ENCODE data around the gene BLID.
A peak's percentile ranks its signal among the peaks of the same experiment; 100 is the strongest.

The BLID gene

GRCh38 chr11:122105044-122105758 is 10.8 kb downstream of the BLID start:
- peak; percentile 14 for DNase-seq (ENCODE audit: low spot score)

- no peak for DNase-seq (ENCODE audit: low spot score)
Observed at GRCh38 chr11:122104341-122104740, 11.7 kb downstream of the BLID start.

- DNase-seq (ENCODE audit: low spot score), result no peak
Observed at GRCh38 chr11:122103726-122104125, 12.3 kb downstream of the BLID start.

- DNase-seq (ENCODE audit: low spot score), result no peak
Observed at GRCh38 chr11:122103321-122103720, 12.7 kb downstream of the BLID start.

GRCh38 chr11:122102426-122102825 is 13.6 kb downstream of the BLID start:
- DNase-seq (ENCODE audit: low spot score), result no peak

GRCh38 chr11:122101625-122102291 is 14.3 kb downstream of the BLID start:
- DNase-seq (ENCODE audit: low spot score), result no peak

- DNase-seq (ENCODE audit: low spot score), result no peak
Observed at GRCh38 chr11:122100756-122101080, 15.3 kb downstream of the BLID start.

GRCh38 chr11:122100037-122100755 is 15.8 kb downstream of the BLID start:
- no peak for DNase-seq (ENCODE audit: low spot score)

- DNase-seq (ENCODE audit: low spot score), result no peak
Observed at GRCh38 chr11:122099374-122100036, 16.5 kb downstream of the BLID start.

- DNase-seq (ENCODE audit: low spot score), result no peak
Observed at GRCh38 chr11:122098261-122098980, 17.6 kb downstream of the BLID start.

- DNase-seq (ENCODE audit: low spot score), result no peak
Observed at GRCh38 chr11:122097419-122098001, 18.5 kb downstream of the BLID start.

GRCh38 chr11:122096272-122097112 is 19.5 kb downstream of the BLID start:
- no peak for DNase-seq (ENCODE audit: low spot score)

- DNase-seq (ENCODE audit: low spot score), result no peak
Observed at GRCh38 chr11:122095681-122096262, 20.2 kb downstream of the BLID start.

- no peak for DNase-seq (ENCODE audit: low spot score)
Observed at GRCh38 chr11:122094836-122095235, 21.2 kb downstream of the BLID start.

GRCh38 chr11:122093731-122094275 is 22.2 kb downstream of the BLID start:
- DNase-seq (ENCODE audit: low spot score), result no peak

- DNase-seq (ENCODE audit: low spot score), result no peak
Observed at GRCh38 chr11:122091835-122092234, 24.2 kb downstream of the BLID start.

GRCh38 chr11:122089111-122089510 is 26.9 kb downstream of the BLID start:
- DNase-seq (ENCODE audit: low spot score), result no peak

GRCh38 chr11:122085712-122086111 is 30.3 kb downstream of the BLID start:
- DNase-seq (ENCODE audit: low spot score), result no peak

- DNase-seq (ENCODE audit: low spot score), result peak; percentile 2
Observed at GRCh38 chr11:122085264-122085663, 30.8 kb downstream of the BLID start.

- DNase-seq (ENCODE audit: low spot score), result no peak
Observed at GRCh38 chr11:122082205-122082604, 33.8 kb downstream of the BLID start.

Data from SW480 (cell line).